ENCODE data around the gene PLS3. TPM values are rescaled to one million over a fixed set of nuclear protein-coding genes. Genes with fewer than 3 reads are reported as not detected.

PLS3 gene
- total and polyA plus RNA-seq, 8 donors, result 186 to 354 (median 300) TPM

GRCh38 chrX:115563633-115564162 lies 2.7 kb downstream of the PLS3 start:
- no peak for ATAC-seq
- Histone ChIP-seq H3K4me3 (peak overlapping the region in 1 of 2 donors; percentile 18), H3K27me3 (peaks cover 25 to 47% of the 10 kb centered on the region in 2 donors), H3K4me1 (no peaks in the 10 kb centered on the region), H3K9me3 (no peaks in the 10 kb centered on the region), H3K36me3 (no peaks in the 10 kb centered on the region), H3K27ac (peak overlapping the region; percentile 5 to 92)
- DNase-seq, result no peak
- no peak for TF ChIP-seq CTCF (IDR thresholded peaks at IDR 0.05)
- intact Hi-C loops (cut with DNase I), result no loop called here

- ATAC-seq, result no peak
Measured at GRCh38 chrX:115564243-115564642, 3.3 kb downstream of the PLS3 start.

GRCh38 chrX:115565888-115566287 lies 4.9 kb downstream of the PLS3 start:
- Histone ChIP-seq H3K27me3 (peaks cover 17 to 36% of the 10 kb centered on the region in 2 donors), H3K4me1 (no peaks in the 10 kb centered on the region), H3K36me3 (no peaks in the 10 kb centered on the region), H3K9me3 (no peaks in the 10 kb centered on the region), H3K27ac (no peak overlapping the region), H3K4me3 (no peak overlapping the region)
- ATAC-seq, result no peak
- no peak for TF ChIP-seq CTCF (IDR thresholded peaks at IDR 0.05)
- DNase-seq, result no peak
- intact Hi-C loops (cut with DNase I), result no loop called here

More at GRCh38 chrX:115564243-115564642, 3.3 kb downstream of the PLS3 start:
- Histone ChIP-seq H3K9me3 (no peaks in the 10 kb centered on the region), H3K36me3 (no peaks in the 10 kb centered on the region), H3K4me3 (no peak overlapping the region), H3K4me1 (no peaks in the 10 kb centered on the region), H3K27ac (peak overlapping the region in 1 of 2 donors; percentile 92), H3K27me3 (peaks cover 25 to 45% of the 10 kb centered on the region in 2 donors)
- intact Hi-C loops (cut with DNase I), result no loop called here
- DNase-seq, result no peak
- no peak for TF ChIP-seq CTCF (IDR thresholded peaks at IDR 0.05)

- Histone ChIP-seq H3K9me3 (no peaks in the 10 kb centered on the region), H3K36me3 (peaks cover 0 to 2% of the 10 kb centered on the region in 2 donors), H3K27me3 (peaks cover 0 to 3% of the 10 kb centered on the region in 2 donors), H3K4me3 (no peak overlapping the region), H3K4me1 (no peaks in the 10 kb centered on the region), H3K27ac (no peak overlapping the region)
- intact Hi-C loops (cut with DNase I), result no loop called here
- no peak for TF ChIP-seq CTCF (IDR thresholded peaks at IDR 0.05)
- no peak for ATAC-seq
- no peak for DNase-seq
Measured at GRCh38 chrX:115571712-115572111, 10.7 kb downstream of the PLS3 start.

- no peak for TF ChIP-seq CTCF (IDR thresholded peaks at IDR 0.05)
- Histone ChIP-seq H3K4me3 (no peak overlapping the region), H3K4me1 (no peaks in the 10 kb centered on the region), H3K27me3 (peaks cover 0 to 3% of the 10 kb centered on the region in 2 donors), H3K9me3 (no peaks in the 10 kb centered on the region), H3K36me3 (peaks cover 0 to 2% of the 10 kb centered on the region in 2 donors), H3K27ac (no peak overlapping the region)
- ATAC-seq (no peak), DNase-seq (no peak)
- intact Hi-C loops (cut with DNase I), result no loop called here
Measured at GRCh38 chrX:115573185-115573584, 12.2 kb downstream of the PLS3 start.

Measured in left lung (tissue), 10 donors.